ENCODE measurements around the gene WSCD2. TPM values are rescaled to one million over a fixed set of nuclear protein-coding genes. Genes with fewer than 3 reads are reported as not detected.
A peak's percentile ranks its signal among the peaks of the same experiment; 100 is the strongest.

WSCD2 gene
- total RNA-seq, 1 experiment from 2014 or later = 0.06 TPM

- DNase-seq (ENCODE audit: low read depth) = no peak
Observed at GRCh38 chr12:108107293-108107692, 21.8 kb upstream of the WSCD2 start.

DNA sequence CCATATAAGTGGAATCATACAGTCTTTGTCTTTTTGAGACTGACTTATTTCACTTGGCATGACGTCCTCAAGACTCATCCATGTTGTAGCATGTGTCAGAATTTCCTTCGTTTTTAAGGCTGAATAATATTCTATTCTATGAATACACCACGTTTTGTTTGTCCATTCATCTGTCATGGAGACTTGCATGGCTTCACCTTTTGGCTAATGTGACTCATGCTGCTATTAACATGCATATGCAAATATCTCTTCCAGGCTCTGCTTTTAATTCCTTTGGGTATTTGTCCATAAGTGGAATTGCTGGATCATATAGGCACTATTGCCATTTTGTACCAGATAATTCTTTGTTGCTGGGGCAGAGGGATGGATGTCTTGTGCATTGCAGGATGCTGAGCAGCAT lies 19.6 kb upstream of the WSCD2 start:
- DNase-seq (ENCODE audit: low read depth) = no peak

DNA sequence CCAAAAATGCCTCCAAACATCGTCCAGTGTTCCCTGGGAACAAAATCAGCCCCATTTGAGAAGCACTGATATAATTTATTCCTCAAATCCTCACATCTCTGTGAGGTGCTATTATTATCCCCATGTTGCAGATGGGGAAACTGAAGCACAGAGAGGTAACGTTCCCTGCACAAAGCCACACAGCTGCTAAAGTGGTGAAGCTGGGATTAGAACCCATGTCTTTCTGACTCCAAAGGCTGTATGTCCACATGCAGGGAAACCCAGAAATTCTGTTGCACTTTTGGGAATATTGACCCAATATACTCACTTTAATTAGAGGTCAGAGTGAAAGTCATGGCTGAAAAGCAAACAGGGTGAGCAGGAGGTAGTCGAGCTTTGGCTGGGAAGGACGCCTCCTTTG lies 19.1 kb upstream of the WSCD2 start:
- DNase-seq (ENCODE audit: low read depth) = no peak

DNA sequence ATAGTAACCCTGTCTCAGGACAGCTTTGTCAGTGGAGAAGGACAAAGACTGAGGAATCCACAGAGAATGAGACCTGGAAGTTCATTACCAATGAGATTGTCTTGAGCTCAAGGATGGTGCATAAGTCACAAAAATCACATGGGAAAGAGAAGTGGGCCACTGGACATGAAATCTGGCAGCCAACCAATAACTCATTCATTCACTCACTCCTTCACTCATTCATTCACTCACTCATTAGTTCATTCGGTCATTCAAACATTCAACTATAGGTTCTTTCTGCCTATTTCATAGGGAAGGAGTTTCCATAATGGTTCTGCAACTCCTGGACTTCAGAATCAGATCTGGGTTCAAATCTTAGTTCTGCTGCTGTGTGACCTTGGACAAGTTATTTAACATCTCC lies 18.2 kb upstream of the WSCD2 start:
- no peak for DNase-seq (ENCODE audit: low read depth)

DNA sequence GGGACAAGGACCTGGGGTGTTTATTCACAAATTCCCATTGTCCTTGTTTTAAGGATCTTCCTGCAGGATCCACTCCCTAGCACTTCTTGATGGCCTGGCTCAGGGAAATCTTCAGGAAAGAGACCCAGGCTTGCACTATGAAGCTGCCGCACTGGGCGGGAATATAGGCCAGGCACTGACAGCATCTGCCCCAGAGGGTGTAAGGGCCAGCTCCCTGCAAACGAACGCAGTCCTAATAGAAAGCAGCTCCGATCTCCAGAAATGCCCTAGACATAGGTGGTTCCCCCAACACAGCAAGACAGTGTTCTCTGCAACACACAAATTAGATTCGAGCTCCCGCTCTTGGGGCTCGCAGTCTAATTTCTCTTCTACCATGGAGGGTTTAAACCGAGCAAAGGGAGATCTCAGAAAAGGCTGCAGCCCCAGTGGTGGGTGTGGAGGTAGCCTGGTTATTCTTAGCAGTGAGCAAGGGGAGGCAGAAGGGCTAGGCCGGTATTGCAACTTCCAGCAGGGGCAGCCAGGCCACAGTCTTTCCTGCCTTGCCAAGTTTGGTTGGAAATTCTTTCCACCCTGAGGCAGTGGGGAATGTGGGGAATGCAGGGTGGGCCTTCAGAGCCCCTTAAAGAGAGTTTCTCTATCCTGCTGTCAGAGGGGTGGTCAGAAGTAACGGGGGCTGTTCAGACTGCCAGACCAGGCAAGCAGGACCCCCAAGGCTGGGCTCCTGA lies 16.1 kb upstream of the WSCD2 start:
- DNase-seq (ENCODE audit: low read depth) = no peak

DNA sequence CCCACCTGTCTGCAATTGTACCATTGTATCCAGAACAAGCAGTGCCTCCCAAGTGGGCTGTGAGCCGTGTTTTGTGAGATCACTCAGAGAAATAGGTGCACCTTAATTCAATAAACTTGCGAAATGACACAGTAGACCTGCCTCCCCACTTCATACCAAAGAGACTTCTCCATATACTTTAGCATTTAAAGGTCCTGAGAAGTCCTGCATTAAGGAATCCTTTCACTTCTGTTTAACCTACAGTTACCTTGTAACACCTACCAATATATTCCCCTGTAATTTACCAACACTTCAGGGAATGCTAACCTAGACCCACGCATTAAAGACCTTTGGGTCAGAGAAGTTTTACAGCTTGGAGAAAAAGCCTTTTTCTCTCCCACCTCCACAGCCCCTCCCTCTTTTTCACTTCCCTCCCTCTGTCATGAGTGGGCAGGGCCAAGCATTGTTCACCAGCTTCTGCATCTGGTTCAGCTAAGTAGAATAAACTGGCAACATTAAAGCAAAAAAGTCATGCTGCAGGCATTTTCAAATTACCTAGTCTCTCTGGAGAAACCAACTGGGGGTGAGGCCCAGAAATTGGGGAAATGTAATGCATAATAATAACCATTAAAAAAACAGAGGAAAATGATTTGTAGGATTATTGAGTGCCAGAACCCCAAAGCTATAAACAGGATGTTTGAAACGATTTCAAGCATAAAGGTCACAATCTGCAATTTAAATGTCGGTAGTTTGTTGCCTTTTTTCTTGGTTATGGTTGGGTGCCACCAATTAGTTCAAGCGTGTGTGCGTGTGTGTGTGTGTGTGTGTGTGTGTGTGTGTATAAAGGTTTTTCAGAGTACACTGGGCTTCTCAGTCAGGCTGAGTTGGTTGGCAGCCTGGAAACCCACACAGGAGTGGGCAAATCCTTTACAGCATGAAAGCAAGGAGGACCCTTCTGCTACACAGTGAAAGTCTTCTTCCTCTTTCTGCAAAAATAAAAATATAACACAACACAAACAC lies 13.7 kb upstream of the WSCD2 start:
- DNase-seq (ENCODE audit: low read depth) = no peak

DNA sequence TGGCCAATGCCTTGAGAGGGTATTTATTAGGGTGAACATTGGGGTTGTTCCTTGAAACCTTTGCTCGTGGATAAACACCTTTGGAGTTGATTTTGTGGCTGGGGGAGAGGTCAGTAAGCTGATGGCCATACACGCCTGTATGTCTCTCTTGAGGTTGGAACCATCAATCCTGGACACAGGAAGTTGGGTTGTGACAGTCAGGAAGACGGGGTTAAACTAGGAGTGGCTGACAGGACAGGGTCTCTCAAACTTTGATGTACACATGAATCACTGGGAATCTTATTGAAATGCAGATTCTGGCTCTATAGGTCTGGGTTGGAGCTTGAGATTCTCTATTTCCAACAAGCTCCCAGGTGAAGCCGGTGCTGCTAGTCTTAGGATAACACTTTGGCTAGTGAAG lies 12.8 kb upstream of the WSCD2 start:
- DNase-seq (ENCODE audit: low read depth) = no peak

DNA sequence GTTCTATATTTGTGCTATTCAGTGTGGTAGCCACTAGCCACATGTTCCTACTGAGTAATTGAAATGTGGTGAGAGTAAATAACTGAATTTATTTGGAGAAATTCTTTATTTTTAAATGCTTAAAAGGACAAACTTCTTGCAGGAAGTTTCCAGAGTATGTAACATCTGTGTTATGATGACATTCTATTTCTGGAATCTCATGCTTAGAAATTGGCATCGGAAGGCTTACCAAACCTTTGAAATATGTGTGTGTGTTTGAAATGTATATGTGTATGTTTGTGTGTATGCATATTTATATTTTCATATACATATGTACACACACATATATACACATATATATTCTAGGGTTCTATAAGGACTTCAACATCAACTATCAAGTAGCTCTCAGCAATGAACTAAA lies 12.4 kb upstream of the WSCD2 start:
- no peak for DNase-seq (ENCODE audit: low read depth)

DNA sequence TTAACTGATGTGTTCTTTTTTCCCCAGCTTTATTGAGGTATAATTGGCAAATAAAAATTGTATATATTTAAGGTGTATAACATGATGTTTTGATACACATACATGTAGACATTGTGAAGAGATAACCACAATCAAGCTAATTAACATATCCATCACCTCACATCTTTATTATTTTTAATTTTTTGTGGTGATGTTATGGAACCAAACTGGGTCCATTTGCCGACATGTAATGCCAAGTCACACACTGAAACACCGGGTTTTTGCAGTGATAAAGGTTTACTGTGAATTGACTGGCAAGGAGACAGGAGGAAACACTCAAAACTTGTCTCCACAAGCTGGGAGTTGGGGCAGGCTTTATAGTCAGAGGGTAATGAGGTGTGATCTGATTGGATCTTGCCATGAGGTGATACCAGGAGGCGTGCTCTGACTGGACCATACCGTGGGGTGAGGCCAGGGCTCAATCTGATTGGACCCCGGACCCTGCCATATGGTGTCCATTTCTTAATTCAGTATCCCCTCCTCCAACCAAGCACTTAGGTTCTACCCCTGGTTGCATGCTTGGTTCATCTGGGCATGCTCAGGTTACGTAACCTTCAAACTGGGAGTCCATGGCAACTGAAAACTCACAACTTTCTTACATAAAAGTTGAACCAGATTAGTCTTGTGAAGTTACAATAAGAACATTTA lies 11.8 kb upstream of the WSCD2 start:
- peak; percentile 33 for DNase-seq (ENCODE audit: low read depth)

GRCh38 chr12:108117902-108118301 lies 11.2 kb upstream of the WSCD2 start:
- no peak for DNase-seq (ENCODE audit: low read depth)

GRCh38 chr12:108119126-108119973 lies 9.7 kb upstream of the WSCD2 start:
- DNase-seq (ENCODE audit: low read depth) = peak; percentile 59

- no peak for DNase-seq (ENCODE audit: low read depth)
Observed at GRCh38 chr12:108119974-108120862, 8.9 kb upstream of the WSCD2 start.

- DNase-seq (ENCODE audit: low read depth) = no peak
Observed at GRCh38 chr12:108120863-108121165, 8.3 kb upstream of the WSCD2 start.

DNA sequence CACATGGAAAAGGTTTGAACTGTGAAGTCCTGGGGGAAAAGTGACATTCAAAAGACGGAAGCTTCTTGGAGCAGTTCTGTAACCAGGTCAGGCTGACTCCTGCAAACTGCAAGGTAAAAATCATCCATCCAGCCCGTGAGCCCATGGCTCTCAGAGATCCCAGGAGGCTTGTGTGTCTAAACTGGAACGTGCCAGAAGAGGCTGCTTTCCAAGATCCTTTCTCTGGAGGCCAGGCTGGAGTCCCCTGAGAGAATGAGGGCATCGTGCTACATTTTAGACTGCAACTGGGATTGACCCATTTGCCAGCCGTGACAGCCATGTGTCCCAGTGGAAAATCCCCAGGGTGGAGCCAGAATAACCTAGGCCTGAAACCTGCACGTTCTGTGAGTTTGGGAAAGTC lies 7.8 kb upstream of the WSCD2 start:
- no peak for DNase-seq (ENCODE audit: low read depth)

DNA sequence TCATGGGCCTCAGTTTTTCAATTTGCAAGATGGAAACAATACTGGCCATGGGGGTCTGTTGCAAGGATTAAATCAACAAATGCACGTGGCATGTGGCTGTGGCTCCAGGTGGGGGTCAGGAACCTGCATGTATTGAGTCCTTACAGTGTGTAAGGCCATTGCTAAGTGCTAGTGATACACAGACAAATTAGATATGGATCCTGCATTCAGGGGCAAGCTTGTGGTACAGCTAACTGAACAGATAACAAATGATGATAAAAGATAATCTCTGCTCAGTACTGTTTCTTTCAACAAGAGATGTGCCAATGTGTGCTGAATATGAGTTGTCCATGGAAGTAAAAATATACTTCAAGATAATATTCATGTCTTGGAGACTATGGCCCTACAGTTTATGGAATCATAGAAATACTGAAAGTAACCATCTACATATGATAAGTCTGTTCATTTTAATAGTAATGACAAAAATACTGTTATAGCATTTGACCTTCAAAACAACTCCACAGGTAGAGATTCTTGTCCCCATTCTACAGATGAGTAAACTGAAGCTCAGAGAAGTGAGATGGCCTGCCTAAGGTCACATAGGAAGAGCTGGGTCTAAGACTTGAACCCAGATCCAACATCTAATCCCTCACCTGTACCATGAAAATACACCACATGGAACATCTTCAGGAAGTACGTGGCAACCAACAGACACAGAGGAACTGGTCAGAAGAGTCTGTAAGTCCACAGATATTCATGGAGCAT lies 7.2 kb upstream of the WSCD2 start:
- no peak for DNase-seq (ENCODE audit: low read depth)

- DNase-seq (ENCODE audit: low read depth) = no peak
Observed at GRCh38 chr12:108122644-108123043, 6.4 kb upstream of the WSCD2 start.

DNA sequence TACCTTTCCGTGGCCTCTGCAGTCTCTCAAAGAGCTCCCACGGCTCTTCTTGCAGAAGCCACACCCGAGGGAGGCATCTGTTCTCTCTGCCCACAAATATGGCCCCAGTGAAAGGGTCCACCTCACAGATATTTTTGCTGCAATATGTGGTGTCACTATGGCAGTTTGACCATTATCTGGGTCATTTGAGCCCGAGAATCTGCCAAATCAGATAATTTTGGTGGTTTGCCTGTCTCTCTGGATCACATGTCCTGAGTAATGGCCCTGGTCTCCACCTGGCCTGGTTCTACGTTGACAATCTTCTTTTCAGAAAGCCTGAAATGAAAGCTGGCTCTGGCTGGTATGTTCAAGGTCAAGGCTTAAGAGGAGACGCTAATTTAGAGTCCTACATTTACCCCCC lies 5.7 kb upstream of the WSCD2 start:
- no peak for DNase-seq (ENCODE audit: low read depth)

- DNase-seq (ENCODE audit: low read depth) = no peak
Observed at GRCh38 chr12:108125073-108125472, 4.0 kb upstream of the WSCD2 start.

DNA sequence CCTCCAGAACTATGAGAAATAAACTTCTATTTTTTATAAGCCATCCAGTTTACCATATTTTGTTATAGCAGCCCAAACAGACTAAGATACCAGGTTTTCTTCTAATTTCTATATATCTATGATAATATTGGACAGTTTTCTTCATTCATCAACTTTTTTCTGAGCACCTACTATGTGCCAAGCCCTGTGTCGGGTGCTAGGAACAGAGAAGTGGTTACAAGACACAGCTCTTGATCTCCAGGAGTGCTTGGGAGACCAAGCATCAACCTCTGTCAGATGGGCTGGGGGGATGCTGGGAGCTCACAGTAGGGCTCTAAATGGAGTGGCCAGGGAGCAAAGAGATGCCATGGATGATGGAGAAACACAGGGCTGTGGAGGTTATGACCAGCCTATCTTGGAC lies 2.9 kb upstream of the WSCD2 start:
- DNase-seq (ENCODE audit: low read depth) = no peak

DNA sequence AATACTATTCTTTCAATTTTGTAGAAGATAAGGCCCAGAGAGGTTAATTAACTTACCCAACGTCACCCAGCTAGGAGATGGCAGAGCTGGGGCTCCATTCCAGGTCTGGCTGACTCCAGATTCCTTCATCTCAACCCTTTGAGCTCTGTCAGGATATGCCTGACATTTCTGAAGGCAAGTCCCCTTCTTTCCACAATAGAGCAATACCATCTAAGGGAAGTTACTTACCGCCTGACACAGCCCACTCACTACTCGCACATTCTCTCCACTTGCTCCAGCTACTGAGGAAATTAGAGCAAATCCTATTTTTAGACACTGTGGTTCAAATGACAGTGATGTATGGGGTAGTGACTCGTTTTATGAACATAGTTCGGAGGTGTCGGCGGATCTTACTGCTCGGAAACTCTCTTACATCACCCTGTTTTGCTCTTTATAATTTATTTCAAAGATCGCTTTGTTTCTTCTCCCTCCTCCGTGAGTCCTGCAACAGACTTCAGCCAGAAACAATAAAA lies 2.0 kb upstream of the WSCD2 start:
- DNase-seq (ENCODE audit: low read depth) = no peak

All from Daoy (cell line).